Activated gamma-delta T cell (primary cell): Measurements from ENCODE around the gene TSSK2.
"Not testable (repeated sequence)": the region's sequence is repeated elsewhere in the genome, so short reads cannot be mapped to it uniquely, and the experiment has no call there.

Source experiments
- DNase-seq: peaks from one replicate; lab custom pipeline; 2025; lab: John Stamatoyannopoulos, UW

TSSK2 gene

GRCh38 chr22:19143212-19143611 is 12.1 kb downstream of the TSSK2 start:
- no peak for DNase-seq

- DNase-seq, result no peak
These were observed 12.9 kb downstream of the TSSK2 start for GRCh38 chr22:19143967-19144400.

GRCh38 chr22:19146215-19146968 is 15.3 kb downstream of the TSSK2 start:
- no peak for DNase-seq

GRCh38 chr22:19147195-19147780 is 16.2 kb downstream of the TSSK2 start:
- DNase-seq, result no peak

- DNase-seq, result no peak
These were observed 17.4 kb downstream of the TSSK2 start for GRCh38 chr22:19148417-19149046.

- no peak for DNase-seq
These were observed 18.2 kb downstream of the TSSK2 start for GRCh38 chr22:19149047-19149883.

- no peak for DNase-seq
These were observed 18.9 kb downstream of the TSSK2 start, which contains the start of gene GSC2 for GRCh38 chr22:19149991-19150390. TSS of gene GSC2 (minus strand) at chr22:19150292. CDS start at chr22:19150283, 9 bp downstream.

GRCh38 chr22:19150482-19151328 is 19.6 kb downstream of the TSSK2 start:
- no peak for DNase-seq

- DNase-seq, result no peak
These were observed 20.5 kb downstream of the TSSK2 start for GRCh38 chr22:19151329-19152191.

GRCh38 chr22:19152942-19153883 is 22.1 kb downstream of the TSSK2 start:
- DNase-seq, result no peak

GRCh38 chr22:19156109-19156508 is 25.0 kb downstream of the TSSK2 start:
- DNase-seq, result not testable (repeated sequence)

- not testable (repeated sequence) for DNase-seq
These were observed 27.5 kb downstream of the TSSK2 start for GRCh38 chr22:19158649-19159048.

- DNase-seq, result no peak
These were observed 33.3 kb downstream of the TSSK2 start for GRCh38 chr22:19164425-19164824.

- DNase-seq, result no peak
These were observed 35.3 kb downstream of the TSSK2 start for GRCh38 chr22:19166421-19166820.

GRCh38 chr22:19167106-19167869 is 36.2 kb downstream of the TSSK2 start:
- DNase-seq, result no peak

GRCh38 chr22:19168088-19168890 is 37.2 kb downstream of the TSSK2 start:
- DNase-seq, result no peak
